Fibroblast of mammary gland (primary cell): ENCODE results near the gene PDK1.
"Not testable (repeated sequence)": the region's sequence is repeated elsewhere in the genome, so short reads cannot be mapped to it uniquely, and the experiment has no call there.

Source experiments
- DNase-seq: peaks from one replicate; pipeline ENCODE4 v3.0.0-alpha.2; 2010; ENCODE audit warnings: low read depth
- H3K4me3 ChIP-seq: 2 replicates; pipeline ENCODE4 v1.5.1; 2011; ENCODE audit warnings: low read depth, mild to moderate bottlenecking, low read length, moderate library complexity; ENCODE audit not compliant: control insufficient read depth
- TF ChIP-seq, protein P1 (sequence below): conservative IDR thresholded peaks from 2 replicates; pipeline ENCODE4 v1.5.1; 2011; ENCODE audit warnings: low read depth, low read length, inconsistent platforms; ENCODE audit not compliant: control insufficient read depth, insufficient read depth

Gene PDK1

GRCh38 chr2:172578860-172579512, 23.1 kb downstream of the PDK1 start:
- DNase-seq, result no peak
- no peak overlapping the region for H3K4me3 ChIP-seq
- TF ChIP-seq, protein P1, sequence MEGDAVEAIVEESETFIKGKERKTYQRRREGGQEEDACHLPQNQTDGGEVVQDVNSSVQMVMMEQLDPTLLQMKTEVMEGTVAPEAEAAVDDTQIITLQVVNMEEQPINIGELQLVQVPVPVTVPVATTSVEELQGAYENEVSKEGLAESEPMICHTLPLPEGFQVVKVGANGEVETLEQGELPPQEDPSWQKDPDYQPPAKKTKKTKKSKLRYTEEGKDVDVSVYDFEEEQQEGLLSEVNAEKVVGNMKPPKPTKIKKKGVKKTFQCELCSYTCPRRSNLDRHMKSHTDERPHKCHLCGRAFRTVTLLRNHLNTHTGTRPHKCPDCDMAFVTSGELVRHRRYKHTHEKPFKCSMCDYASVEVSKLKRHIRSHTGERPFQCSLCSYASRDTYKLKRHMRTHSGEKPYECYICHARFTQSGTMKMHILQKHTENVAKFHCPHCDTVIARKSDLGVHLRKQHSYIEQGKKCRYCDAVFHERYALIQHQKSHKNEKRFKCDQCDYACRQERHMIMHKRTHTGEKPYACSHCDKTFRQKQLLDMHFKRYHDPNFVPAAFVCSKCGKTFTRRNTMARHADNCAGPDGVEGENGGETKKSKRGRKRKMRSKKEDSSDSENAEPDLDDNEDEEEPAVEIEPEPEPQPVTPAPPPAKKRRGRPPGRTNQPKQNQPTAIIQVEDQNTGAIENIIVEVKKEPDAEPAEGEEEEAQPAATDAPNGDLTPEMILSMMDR, result no peak

DNA sequence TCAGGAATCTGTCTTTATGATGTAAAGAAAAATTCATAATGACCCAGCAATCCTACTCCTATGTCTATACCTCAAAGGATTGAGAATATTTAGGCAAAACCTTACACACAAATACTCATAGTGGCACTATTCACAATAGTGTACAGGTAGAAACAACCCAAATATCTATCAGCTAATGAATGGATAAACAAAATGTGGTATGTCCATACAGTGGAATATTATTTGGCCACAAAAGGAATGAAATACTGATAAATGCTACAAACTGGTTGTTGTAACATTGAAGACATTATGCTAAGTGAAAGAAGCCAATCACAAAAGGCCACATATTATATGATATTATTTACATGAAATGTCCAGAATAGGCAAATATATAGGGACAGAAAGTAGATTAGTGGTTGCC, 24.7 kb downstream of the PDK1 start:
- TF ChIP-seq, protein P1, result no peak
- no peak for DNase-seq
- H3K4me3 ChIP-seq, result no peak overlapping the region

GRCh38 chr2:172582656-172583055, 26.8 kb downstream of the PDK1 start:
- TF ChIP-seq, protein P1, result no peak
- no peak overlapping the region for H3K4me3 ChIP-seq

GRCh38 chr2:172586245-172586891, 30.5 kb downstream of the PDK1 start:
- DNase-seq, result no peak
- TF ChIP-seq, protein P1, result no peak
- H3K4me3 ChIP-seq, result no peak overlapping the region

More at GRCh38 chr2:172582656-172583055, 26.8 kb downstream of the PDK1 start:
- no peak for DNase-seq

DNA sequence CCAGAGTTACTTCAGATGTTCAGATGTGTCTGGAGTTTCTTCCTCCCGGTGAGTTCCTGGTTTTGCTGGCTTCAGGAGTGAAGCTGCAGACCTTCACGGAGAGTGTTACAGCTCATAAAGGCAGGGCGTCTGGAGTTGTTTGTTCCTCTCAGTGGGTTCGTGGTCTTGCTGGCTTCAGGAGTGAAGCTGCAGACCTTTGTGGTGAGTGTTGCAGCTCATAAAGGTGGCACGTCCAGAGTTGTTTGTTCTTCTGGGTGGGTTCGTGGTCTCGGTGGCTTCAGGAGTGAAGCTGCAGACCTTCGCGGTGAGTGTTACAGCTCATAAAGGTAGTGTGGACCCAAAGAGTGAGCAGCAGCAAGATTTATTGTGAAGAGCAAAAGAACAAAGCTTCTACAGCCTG, 31.3 kb downstream of the PDK1 start:
- not testable (repeated sequence) for H3K4me3 ChIP-seq, DNase-seq

DNA sequence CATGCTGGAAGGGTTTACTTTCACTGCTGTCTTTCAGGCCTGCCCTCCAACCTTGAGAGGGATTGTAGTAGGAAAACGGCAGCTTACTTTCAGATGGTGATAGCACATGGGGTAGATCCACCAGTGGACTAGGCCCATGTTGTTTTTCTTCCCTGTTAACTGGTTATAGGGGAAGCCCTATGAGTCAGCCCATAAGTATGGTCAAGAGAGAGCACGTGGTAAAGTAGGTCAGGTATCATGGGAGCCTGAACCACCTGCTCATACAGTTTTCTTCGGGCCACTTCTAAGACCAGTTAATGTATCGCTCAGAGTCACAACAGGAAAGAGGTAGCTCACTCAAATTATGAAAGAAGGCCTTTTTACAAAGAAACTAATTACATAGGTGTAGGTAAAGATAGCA, 33.0 kb downstream of the PDK1 start:
- TF ChIP-seq, protein P1, result no peak
- no peak for DNase-seq
- H3K4me3 ChIP-seq, result no peak overlapping the region

- not testable (repeated sequence) for H3K4me3 ChIP-seq, DNase-seq
Measured at GRCh38 chr2:172591386-172591785, 35.5 kb downstream of the PDK1 start.

GRCh38 chr2:172592190-172592589, 36.3 kb downstream of the PDK1 start:
- not testable (repeated sequence) for H3K4me3 ChIP-seq, DNase-seq
